B cell (primary cell): ENCODE data around the gene NUP160. TPM values are rescaled to one million over a fixed set of nuclear protein-coding genes. Genes with fewer than 3 reads are reported as not detected.
"Not testable (repeated sequence)": the region's sequence is repeated elsewhere in the genome, so short reads cannot be mapped to it uniquely, and the experiment has no call there.

Source experiments
- ATAC-seq: fragments of 200-7000 bp; cut with Tn5 transposase; one replicate; pipeline ENCODE4 v1.10.0; 2021; ENCODE audit warnings: low read depth, mild to moderate bottlenecking, moderate number of reproducible peaks, moderate library complexity
- CTCF ChIA-PET: fragments of 350-600 bp; sonication (Branson Sonifier 250); formaldehyde crosslinking; loops from one replicate; lab custom pipeline; 2021; ENCODE audit warnings: antibody characterized with exemption, inconsistent platforms; lab: Charles Lee
- POLR2A ChIA-PET: fragments of 350-600 bp; sonication (Branson Sonifier 250); formaldehyde crosslinking; loops from one replicate; lab custom pipeline; 2021; ENCODE audit warnings: antibody characterized with exemption; lab: Charles Lee
- DNase-seq: peaks from one replicate; pipeline ENCODE4 v3.0.0; 2013
- H2AFZ ChIP-seq: 2 replicates; pipeline ENCODE4 v1.6.1; 2012; ENCODE audit warnings: mild to moderate bottlenecking, low read depth, low read length; ENCODE audit not compliant: insufficient read depth, poor library complexity, severe bottlenecking
- H3K27ac ChIP-seq, 2 donors: 1 replicate in 1 of 2; 2 replicates in 1 of 2; pipeline ENCODE4 v1.5.1; 2012 to 2013; ENCODE audit warnings: low read length in 2 of 2, mild to moderate bottlenecking in 2 of 2, moderate library complexity in 1 of 2
- H3K27me3 ChIP-seq, 4 experiments: fragments of 200-600 bp in 1 of 4; sonication (generic) in 1 of 4; replicated peaks in 1 of 4; 1 replicate in 2 of 4; 2 replicates in 2 of 4; pipeline versions ENCODE4 v1.6.1 to v1.7.0; 2013 to 2016; ENCODE audit warnings: low read length in 3 of 4, mild to moderate bottlenecking in 2 of 4, mixed read lengths in 1 of 4, moderate library complexity in 1 of 4; ENCODE audit not compliant: insufficient read depth in 4 of 4, control insufficient read depth in 3 of 4; ENCODE audit errors: control extremely low read depth in 1 of 4
- H3K36me3 ChIP-seq, 2 experiments: replicated peaks in 1 of 2; 1 replicate in 1 of 2; 2 replicates in 1 of 2; pipeline versions ENCODE4 v1.6.1 to v1.7.1; 2013; ENCODE audit warnings: low read length in 1 of 2; ENCODE audit not compliant: insufficient read depth in 2 of 2, control insufficient read depth in 1 of 2; ENCODE audit errors: control extremely low read depth in 1 of 2, extremely low read depth in 1 of 2
- H3K4me1 ChIP-seq, 2 donors: fragments of 200-600 bp in 1 of 2; sonication (generic) in 1 of 2; 1 replicate in 1 of 2; 2 replicates in 1 of 2; pipeline versions ENCODE4 v1.5.1 to v1.6.1; 2013 to 2017; ENCODE audit warnings: low read length in 2 of 2; ENCODE audit not compliant: control insufficient read depth in 2 of 2, insufficient read depth in 2 of 2
- H3K4me2 ChIP-seq: replicated peaks from 2 replicates; pipeline ENCODE3; 2012; ENCODE audit warnings: mild to moderate bottlenecking, low read depth, low read length; ENCODE audit not compliant: poor library complexity, severe bottlenecking
- H3K4me3 ChIP-seq, 5 experiments: fragments of 200-600 bp in 1 of 5; sonication (generic) in 1 of 5; 1 replicate in 3 of 5; 2 replicates in 2 of 5; pipeline versions ENCODE4 v1.5.1 to v1.7.0; 2011 to 2016; ENCODE audit warnings: low read length in 4 of 5, mild to moderate bottlenecking in 4 of 5, low read depth in 2 of 5, control low read depth in 1 of 5, moderate library complexity in 1 of 5; ENCODE audit not compliant: insufficient read depth in 1 of 5; ENCODE audit errors: control extremely low read depth in 1 of 5, extremely low read depth in 1 of 5
- H3K79me2 ChIP-seq: fragments of 200-600 bp; sonication (generic); one replicate; pipeline ENCODE4 v1.6.0; 2016; ENCODE audit warnings: low read length; ENCODE audit not compliant: control insufficient read depth, insufficient read depth
- H3K9ac ChIP-seq: fragments of 200-600 bp; sonication (generic); 2 replicates; pipeline ENCODE4 v1.6.1; 2017; ENCODE audit warnings: mild to moderate bottlenecking, low read length, moderate library complexity
- H3K9me3 ChIP-seq, 3 donors: one replicate each; pipeline versions ENCODE4 v1.6.1 to v1.7.1; 2013; ENCODE audit warnings: low read length in 2 of 3; ENCODE audit not compliant: control insufficient read depth in 2 of 3, insufficient read depth in 1 of 3; ENCODE audit errors: control extremely low read depth in 1 of 3
- H4K20me1 ChIP-seq: 2 replicates; pipeline ENCODE4 v1.6.0; 2012; ENCODE audit warnings: mild to moderate bottlenecking, low read length; ENCODE audit not compliant: insufficient read depth, control insufficient read depth, poor library complexity, severe bottlenecking
- H3K27ac Mint-ChIP-seq: one replicate; pipeline ENCODE4 v1.8.0; 2021; ENCODE audit warnings: mixed read lengths
- H3K27me3 Mint-ChIP-seq: one replicate; pipeline ENCODE4 v1.8.0; 2021; ENCODE audit warnings: mixed read lengths
- H3K4me1 Mint-ChIP-seq: one replicate; pipeline ENCODE4 v1.8.0; 2021; ENCODE audit warnings: mixed read lengths
- H3K4me3 Mint-ChIP-seq: one replicate; pipeline ENCODE4 v1.8.0; 2021; ENCODE audit warnings: mixed read lengths
- H3K9me3 Mint-ChIP-seq: one replicate; pipeline ENCODE4 v1.8.0; 2022; ENCODE audit warnings: mixed read lengths; ENCODE audit not compliant: insufficient read depth
- EZH2 ChIP-seq: IDR thresholded peaks from 2 replicates; pipeline ENCODE4 v1.6.1; 2012; ENCODE audit warnings: borderline replicate concordance, low read depth, mild to moderate bottlenecking, moderate library complexity, low read length; ENCODE audit not compliant: insufficient read depth, poor library complexity, severe bottlenecking
- WGBS: methylation state at CpG from one replicate; pipeline ENCODE4 v1.1.5; 2013; ENCODE audit warnings: missing lambda C conversion rate; ENCODE audit not compliant: insufficient coverage; 5-methylcytosine and 5-hydroxymethylcytosine counted together
- intact Hi-C: fragments of 100-400 bp; cut with micrococcal nuclease; formaldehyde crosslinking; loops from one replicate; pipeline ENCODE4 v1.10.0; 2022
- polyA plus RNA-seq: library from polyadenylated mRNA; depleted of rRNA; stranded (reverse); fragments of >200 nt; gene quantifications from 2 replicates; pipeline ENCODE4 v1.2.3, GENCODE V29; 2012
- total RNA-seq, 2 donors: library from RNA; stranded (reverse); fragments of 120-200 nt in 1 of 2; gene quantifications; 1 replicate in 1 of 2; 2 replicates in 1 of 2; pipeline versions ENCODE4 v1.2.3 to v1.2.4, GENCODE V29; 2013 to 2022
- TF ChIP-seq, protein P1 (sequence below): fragments of 200-600 bp; IDR thresholded peaks from one replicate; pipeline ENCODE4 v1.8.0; 2022; ENCODE audit warnings: antibody characterized with exemption, mild to moderate bottlenecking

Gene NUP160
- total and polyA plus RNA-seq, 2 donors (not counting 1 experiment from before 2014, with no cell fraction given), result 26.3 to 74.3 TPM

DNA sequence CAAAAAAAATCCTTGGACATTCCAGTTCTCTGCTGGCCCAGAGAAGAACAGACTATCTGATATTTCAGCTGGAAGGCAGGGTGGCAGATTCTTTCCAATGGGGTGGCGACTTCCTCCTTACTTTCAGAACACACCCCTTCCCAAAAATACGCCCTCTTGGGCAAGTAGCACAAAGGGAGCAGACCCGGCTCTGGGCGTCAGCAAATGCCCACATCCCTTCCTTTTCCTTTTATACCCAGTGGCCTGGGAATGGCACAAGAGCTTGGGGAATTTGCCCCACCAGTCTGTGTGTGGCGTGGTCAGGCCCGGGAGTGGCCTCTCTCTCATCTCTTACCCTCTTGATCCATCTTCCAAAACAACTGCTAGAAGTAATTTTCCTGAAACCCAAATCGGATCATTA, 33.0 kb upstream of the NUP160 start:
- intact Hi-C loops, result no loop called here
- Mint-ChIP-seq H3K9me3 (peaks cover 2% of the 10 kb centered on the region), H3K27me3 (no peaks in the 10 kb centered on the region), H3K4me1 (peaks cover 41% of the 10 kb centered on the region), H3K4me3 (no peak overlapping the region), H3K27ac (peak overlapping the region; percentile 24)
- Histone ChIP-seq H3K9ac (no peak overlapping the region), H3K27ac (no peak overlapping the region), H3K4me2 (no peak overlapping the region), H3K4me1 (peaks cover 30 to 33% of the 10 kb centered on the region in 2 donors), H3K36me3 (no peaks in the 10 kb centered on the region), H3K4me3 (no peak overlapping the region), H2AFZ (no peak overlapping the region), H3K9me3 (peaks cover 2 to 10% (median 5%) of the 10 kb centered on the region in 3 donors), H3K79me2 (no peaks in the 10 kb centered on the region), H3K27me3 (no peaks in the 10 kb centered on the region), H4K20me1 (no peaks in the 10 kb centered on the region)
- CTCF ChIA-PET, result interaction anchor here (0.8 kb wide), 1 partner anchor 27 kb away, joined by 4 read pairs; no protein-coding TSS in a partner anchor
- POLR2A ChIA-PET, result no interaction called here
- TF ChIP-seq, protein P1, sequence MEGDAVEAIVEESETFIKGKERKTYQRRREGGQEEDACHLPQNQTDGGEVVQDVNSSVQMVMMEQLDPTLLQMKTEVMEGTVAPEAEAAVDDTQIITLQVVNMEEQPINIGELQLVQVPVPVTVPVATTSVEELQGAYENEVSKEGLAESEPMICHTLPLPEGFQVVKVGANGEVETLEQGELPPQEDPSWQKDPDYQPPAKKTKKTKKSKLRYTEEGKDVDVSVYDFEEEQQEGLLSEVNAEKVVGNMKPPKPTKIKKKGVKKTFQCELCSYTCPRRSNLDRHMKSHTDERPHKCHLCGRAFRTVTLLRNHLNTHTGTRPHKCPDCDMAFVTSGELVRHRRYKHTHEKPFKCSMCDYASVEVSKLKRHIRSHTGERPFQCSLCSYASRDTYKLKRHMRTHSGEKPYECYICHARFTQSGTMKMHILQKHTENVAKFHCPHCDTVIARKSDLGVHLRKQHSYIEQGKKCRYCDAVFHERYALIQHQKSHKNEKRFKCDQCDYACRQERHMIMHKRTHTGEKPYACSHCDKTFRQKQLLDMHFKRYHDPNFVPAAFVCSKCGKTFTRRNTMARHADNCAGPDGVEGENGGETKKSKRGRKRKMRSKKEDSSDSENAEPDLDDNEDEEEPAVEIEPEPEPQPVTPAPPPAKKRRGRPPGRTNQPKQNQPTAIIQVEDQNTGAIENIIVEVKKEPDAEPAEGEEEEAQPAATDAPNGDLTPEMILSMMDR, result no peak
- no peak for TF ChIP-seq EZH2
- no peak for ATAC-seq
- no peak for DNase-seq
- 88% methylated on average over 6 of the region's 7 CpGs for WGBS

DNA sequence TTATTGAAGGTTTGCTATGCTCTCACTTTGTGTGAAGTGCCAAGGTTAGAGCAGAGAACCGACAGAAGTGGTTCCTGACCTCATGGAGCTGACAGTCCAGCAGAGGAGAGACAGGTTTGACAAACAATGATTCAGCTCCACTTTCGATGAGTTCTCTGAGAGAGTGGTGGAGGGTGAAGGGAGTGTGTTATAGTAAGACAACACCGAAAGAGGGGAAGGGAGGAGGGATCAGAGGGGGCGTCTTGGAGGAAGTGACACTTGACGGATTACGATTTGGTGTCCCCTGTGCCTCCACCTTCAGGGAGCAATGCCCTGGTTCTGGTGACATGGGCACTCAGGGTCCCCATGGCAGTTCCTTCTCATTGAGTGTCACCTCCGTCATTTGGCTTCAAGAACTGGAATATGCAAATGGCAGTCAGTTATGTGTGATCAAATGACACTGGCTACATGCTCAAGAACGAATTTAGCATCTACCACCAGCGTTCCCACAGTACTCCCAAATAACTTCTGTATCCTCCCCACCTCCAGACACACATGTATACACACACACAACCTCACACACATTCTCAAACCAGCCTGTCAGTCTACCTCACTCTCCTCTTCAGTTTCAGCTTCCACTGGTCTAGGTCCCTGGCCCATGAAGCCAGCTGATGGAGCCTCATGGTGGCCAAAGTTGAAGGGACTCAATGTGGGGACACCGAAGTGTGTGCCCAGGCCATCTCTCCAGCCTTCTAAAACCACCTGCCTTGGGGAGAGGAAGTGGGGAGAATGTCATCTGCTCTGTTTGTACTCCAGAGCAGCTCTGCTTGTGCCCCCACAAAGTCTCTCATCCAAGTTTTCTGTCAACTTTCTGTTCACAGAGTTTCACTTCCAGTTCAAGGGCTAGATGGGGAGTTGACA, 31.4 kb upstream of the NUP160 start:
- no peaks in the 10 kb centered on the region for H4K20me1 ChIP-seq
- peak overlapping the region; percentile 52 for H2AFZ ChIP-seq
- H3K27me3 Mint-ChIP-seq, result no peaks in the 10 kb centered on the region
- intact Hi-C loops, result loop anchor here (2.0 kb wide), 1 partner anchor 17 kb away; no protein-coding TSS in a partner anchor
- H3K27me3 ChIP-seq, result no peaks in the 10 kb centered on the region
- peaks cover 32% of the 10 kb centered on the region for H3K4me1 Mint-ChIP-seq
- ChIA-PET POLR2A (interaction anchor here (0.6 to 1.4 kb wide), 4 partner anchors 11 to 71 kb away, joined by 3 to 5 read pairs (median 4); no protein-coding TSS in a partner anchor), CTCF (interaction anchor here (1.3 kb wide), 1 partner anchor 50 kb away, joined by 3 read pairs; no protein-coding TSS in a partner anchor)
- no peak for TF ChIP-seq EZH2
- TF ChIP-seq, protein P1, result no peak
- H3K27ac ChIP-seq, result peak overlapping the region; percentile 67 to 75
- peak overlapping the region; percentile 75 for H3K27ac Mint-ChIP-seq
- peaks cover 4% of the 10 kb centered on the region for H3K9me3 Mint-ChIP-seq
- H3K9ac ChIP-seq, result no peak overlapping the region
- H3K9me3 ChIP-seq, result peaks cover 2 to 25% (median 20%) of the 10 kb centered on the region in 3 donors
- peak overlapping the region; percentile 44 for H3K4me2 ChIP-seq
- H3K4me3 Mint-ChIP-seq, result peak overlapping the region; percentile 37
- no peaks in the 10 kb centered on the region for H3K79me2 ChIP-seq
- DNase-seq, result peak; percentile 62
- H3K36me3 ChIP-seq, result no peaks in the 10 kb centered on the region
- WGBS, result 50% methylated on average over 9 of the region's 10 CpGs
- H3K4me3 ChIP-seq, result no peak overlapping the region
- peaks cover 20 to 25% of the 10 kb centered on the region in 2 donors for H3K4me1 ChIP-seq
- peak; percentile 58 for ATAC-seq

DNA sequence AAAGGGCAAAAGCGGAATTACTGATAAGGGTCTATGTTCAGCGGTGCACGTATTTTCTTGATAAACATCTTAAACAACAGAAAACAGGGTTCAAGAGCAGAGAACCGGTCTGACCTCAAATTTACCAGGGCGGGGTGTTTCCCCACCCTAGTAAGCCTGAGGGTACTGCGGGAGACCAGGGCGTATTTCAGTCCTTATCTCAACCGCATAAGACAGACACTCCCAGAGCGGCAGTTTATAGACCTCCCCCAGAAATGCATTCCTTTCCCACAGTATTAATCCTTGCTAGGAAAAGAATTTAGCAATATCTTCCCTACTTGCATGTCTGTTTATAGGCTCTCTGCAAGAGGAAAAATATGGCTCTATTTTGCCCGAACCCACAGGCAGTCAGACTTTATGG, 27.7 kb upstream of the NUP160 start:
- H3K27me3 ChIP-seq, H3K9ac ChIP-seq, H3K27me3 Mint-ChIP-seq, POLR2A ChIA-PET, H3K79me2 ChIP-seq, H3K4me3 Mint-ChIP-seq, H3K9me3 Mint-ChIP-seq, CTCF ChIA-PET, H4K20me1 ChIP-seq, H2AFZ ChIP-seq, H3K36me3 ChIP-seq, H3K4me2 ChIP-seq, DNase-seq, ATAC-seq, H3K27ac Mint-ChIP-seq, intact Hi-C loops, H3K27ac ChIP-seq, H3K4me3 ChIP-seq: not testable (repeated sequence)
- Histone ChIP-seq H3K4me1 (peaks cover 19 to 23% of the 10 kb centered on the region in 2 donors), H3K9me3 (peaks cover 2 to 29% (median 20%) of the 10 kb centered on the region in 3 donors)
- H3K4me1 Mint-ChIP-seq, result peaks cover 33% of the 10 kb centered on the region
- WGBS, result 93% methylated on average over 7 of the region's 10 CpGs
